Stimulated activated naive B cell treated with anti-CD40 and anti-IgM and Interleukin-4, amounts not matched to agents 10 μg/mL and 1 μg/mL and 100 μg/mL, for 72 hours (primary cell): ENCODE data around the gene LLGL2.
A peak's percentile ranks its signal among the peaks of the same experiment; 100 is the strongest.

Experiments
- ATAC-seq, 2 donors: fragments of 150-1000 bp; cut with Tn5 transposase; replicated peaks; 2 replicates each; pipeline ENCODE4 v1.10.0; 2021; ENCODE audit warnings: moderate library complexity in 1 of 2
- DNase-seq: peaks from one replicate; pipeline ENCODE4 v3.0.0; 2021
- H3K27ac Mint-ChIP-seq: one replicate; pipeline ENCODE4 v1.8.0; 2022; ENCODE audit warnings: mild to moderate bottlenecking, mixed read lengths
- H3K27me3 Mint-ChIP-seq, 2 donors: one replicate each; pipeline ENCODE4 v1.8.0; 2022; ENCODE audit warnings: mixed read lengths in 2 of 2
- H3K36me3 Mint-ChIP-seq, 2 donors: one replicate each; pipeline ENCODE4 v1.8.0; 2022; ENCODE audit warnings: mixed read lengths in 2 of 2, mild to moderate bottlenecking in 1 of 2
- H3K4me1 Mint-ChIP-seq, 2 donors: one replicate each; pipeline ENCODE4 v1.8.0; 2022; ENCODE audit warnings: mixed read lengths in 2 of 2, mild to moderate bottlenecking in 1 of 2
- H3K4me3 Mint-ChIP-seq, 2 donors: one replicate each; pipeline ENCODE4 v1.8.0; 2022; ENCODE audit warnings: mild to moderate bottlenecking in 2 of 2, mixed read lengths in 2 of 2, moderate library complexity in 1 of 2
- H3K9me3 Mint-ChIP-seq, 2 donors: one replicate each; pipeline ENCODE4 v1.8.0; 2022; ENCODE audit warnings: mixed read lengths in 2 of 2, mild to moderate bottlenecking in 1 of 2

The LLGL2 gene

DNA sequence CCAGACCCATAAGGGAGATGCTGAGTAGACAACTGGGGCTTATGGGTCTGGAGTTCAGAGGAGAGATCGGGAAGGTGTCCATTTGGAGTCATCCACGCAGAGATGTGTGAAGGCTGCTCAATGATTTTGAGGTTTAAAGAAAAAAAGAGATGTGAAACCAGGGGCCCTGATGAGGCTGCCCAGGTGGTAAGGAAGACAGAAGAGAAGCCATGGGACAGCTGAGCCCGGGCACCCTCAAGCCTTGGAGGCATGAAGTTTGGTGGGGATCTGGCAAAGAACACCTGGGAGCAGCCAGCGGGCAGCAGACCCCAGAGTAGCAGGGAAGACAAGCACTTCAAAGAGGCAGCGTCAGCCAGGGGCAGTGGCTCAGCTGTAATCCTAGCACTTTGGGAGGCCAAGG lies 41.3 kb downstream of the LLGL2 start:
- peak overlapping the region; percentile 15 for H3K27ac Mint-ChIP-seq
- H3K36me3 Mint-ChIP-seq: peaks cover 5 to 6% of the 10 kb centered on the region in 2 donors
- H3K27me3 Mint-ChIP-seq: no peaks in the 10 kb centered on the region
- peak; percentile 62 for ATAC-seq
- no peaks in the 10 kb centered on the region for H3K9me3 Mint-ChIP-seq
- H3K4me3 Mint-ChIP-seq: no peak overlapping the region
- H3K4me1 Mint-ChIP-seq: peaks cover 24 to 37% of the 10 kb centered on the region in 2 donors
- DNase-seq: no peak

DNA sequence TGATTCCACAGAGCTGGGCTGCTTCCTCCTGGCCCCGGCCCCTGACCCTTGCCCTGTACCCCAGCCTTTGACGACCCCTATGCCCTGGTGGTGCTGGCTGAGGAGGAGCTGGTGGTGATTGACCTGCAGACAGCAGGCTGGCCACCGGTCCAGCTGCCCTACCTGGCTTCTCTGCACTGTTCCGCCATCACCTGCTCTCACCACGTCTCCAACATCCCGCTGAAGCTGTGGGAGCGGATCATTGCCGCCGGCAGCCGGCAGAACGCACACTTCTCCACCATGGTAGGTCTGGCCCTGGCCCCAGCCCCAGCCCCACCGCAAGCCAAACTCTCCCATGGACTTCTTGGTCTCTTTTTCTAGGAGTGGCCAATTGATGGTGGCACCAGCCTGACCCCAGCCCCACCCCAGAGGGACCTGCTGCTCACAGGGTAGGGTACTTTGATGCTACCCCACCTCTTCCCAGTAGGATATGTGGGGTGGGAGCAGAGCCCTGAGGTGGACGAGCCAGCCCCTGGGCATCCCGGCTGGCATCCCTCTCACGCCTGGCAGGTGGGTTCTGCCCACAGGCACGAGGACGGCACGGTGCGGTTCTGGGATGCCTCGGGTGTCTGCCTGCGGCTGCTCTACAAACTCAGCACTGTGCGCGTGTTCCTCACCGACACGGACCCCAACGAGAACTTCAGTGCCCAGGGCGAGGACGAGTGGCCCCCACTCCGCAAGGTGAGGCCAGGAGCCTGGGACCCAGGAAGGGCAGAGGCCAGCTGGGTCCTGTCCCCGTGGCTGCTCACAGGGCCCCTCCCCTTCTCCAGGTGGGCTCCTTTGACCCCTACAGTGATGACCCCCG lies 43.1 kb downstream of the LLGL2 start:
- peak overlapping the region; percentile 51 for H3K27ac Mint-ChIP-seq
- H3K4me3 Mint-ChIP-seq: no peak overlapping the region
- no peak for ATAC-seq
- H3K4me1 Mint-ChIP-seq: peaks cover 24 to 37% of the 10 kb centered on the region in 2 donors
- peaks cover 8 to 9% of the 10 kb centered on the region in 2 donors for H3K36me3 Mint-ChIP-seq
- H3K27me3 Mint-ChIP-seq: no peaks in the 10 kb centered on the region
- no peaks in the 10 kb centered on the region for H3K9me3 Mint-ChIP-seq
- DNase-seq: no peak

DNA sequence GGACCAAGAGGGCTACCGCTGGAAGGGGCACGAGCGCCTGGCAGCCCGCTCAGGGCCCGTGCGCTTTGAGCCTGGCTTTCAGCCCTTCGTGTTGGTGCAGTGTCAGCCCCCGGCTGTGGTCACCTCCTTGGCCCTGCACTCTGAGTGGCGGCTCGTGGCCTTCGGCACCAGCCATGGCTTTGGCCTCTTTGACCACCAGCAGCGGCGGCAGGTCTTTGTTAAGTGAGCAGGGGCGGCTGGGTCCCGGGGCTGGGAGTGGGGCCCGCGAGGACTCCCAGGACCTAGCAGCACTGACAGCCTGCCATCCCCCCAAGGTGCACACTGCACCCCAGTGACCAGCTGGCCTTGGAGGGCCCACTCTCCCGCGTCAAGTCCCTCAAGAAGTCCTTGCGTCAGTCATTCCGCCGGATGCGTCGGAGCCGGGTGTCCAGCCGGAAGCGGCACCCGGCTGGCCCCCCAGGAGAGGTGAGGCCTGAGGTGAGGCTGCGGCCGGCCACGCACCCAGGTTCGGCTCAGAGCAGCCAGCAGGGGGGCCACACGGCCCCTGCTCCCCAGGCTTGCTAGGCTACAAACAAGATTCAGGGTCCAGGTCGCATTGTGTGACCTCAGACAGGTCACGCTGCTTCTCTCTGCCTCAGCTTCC lies 44.7 kb downstream of the LLGL2 start:
- no peak for ATAC-seq
- no peak for DNase-seq
- H3K4me3 Mint-ChIP-seq: no peak overlapping the region
- no peaks in the 10 kb centered on the region for H3K9me3 Mint-ChIP-seq
- H3K4me1 Mint-ChIP-seq: peaks cover 24 to 37% of the 10 kb centered on the region in 2 donors
- H3K27ac Mint-ChIP-seq: peak overlapping the region; percentile 59
- no peaks in the 10 kb centered on the region for H3K27me3 Mint-ChIP-seq
- H3K36me3 Mint-ChIP-seq: peaks cover 9 to 13% of the 10 kb centered on the region in 2 donors

DNA sequence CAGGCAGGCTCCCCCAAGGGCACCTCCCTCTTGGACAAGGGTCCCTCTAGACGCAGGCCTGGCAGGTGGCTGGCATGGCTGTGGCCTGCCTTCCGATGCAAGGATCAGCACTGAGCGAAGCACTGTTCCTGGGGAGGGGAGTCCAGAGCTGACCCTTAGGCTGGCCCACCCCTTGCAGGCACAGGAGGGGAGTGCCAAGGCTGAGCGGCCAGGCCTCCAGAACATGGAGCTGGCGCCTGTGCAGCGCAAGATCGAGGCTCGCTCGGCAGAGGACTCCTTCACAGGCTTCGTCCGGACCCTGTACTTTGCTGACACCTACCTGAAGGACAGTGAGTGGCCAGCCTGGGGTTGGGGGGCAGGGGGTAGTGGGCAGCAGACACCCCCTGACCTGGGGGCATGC lies 45.3 kb downstream of the LLGL2 start:
- ATAC-seq (no peak), DNase-seq (no peak)
- peaks cover 9 to 14% of the 10 kb centered on the region in 2 donors for H3K36me3 Mint-ChIP-seq
- H3K27ac Mint-ChIP-seq: peak overlapping the region; percentile 99
- peaks cover 22 to 34% of the 10 kb centered on the region in 2 donors for H3K4me1 Mint-ChIP-seq
- peak overlapping the region in 1 of 2 donors; percentile 68 for H3K4me3 Mint-ChIP-seq
- no peaks in the 10 kb centered on the region for H3K27me3 Mint-ChIP-seq
- no peaks in the 10 kb centered on the region for H3K9me3 Mint-ChIP-seq

DNA sequence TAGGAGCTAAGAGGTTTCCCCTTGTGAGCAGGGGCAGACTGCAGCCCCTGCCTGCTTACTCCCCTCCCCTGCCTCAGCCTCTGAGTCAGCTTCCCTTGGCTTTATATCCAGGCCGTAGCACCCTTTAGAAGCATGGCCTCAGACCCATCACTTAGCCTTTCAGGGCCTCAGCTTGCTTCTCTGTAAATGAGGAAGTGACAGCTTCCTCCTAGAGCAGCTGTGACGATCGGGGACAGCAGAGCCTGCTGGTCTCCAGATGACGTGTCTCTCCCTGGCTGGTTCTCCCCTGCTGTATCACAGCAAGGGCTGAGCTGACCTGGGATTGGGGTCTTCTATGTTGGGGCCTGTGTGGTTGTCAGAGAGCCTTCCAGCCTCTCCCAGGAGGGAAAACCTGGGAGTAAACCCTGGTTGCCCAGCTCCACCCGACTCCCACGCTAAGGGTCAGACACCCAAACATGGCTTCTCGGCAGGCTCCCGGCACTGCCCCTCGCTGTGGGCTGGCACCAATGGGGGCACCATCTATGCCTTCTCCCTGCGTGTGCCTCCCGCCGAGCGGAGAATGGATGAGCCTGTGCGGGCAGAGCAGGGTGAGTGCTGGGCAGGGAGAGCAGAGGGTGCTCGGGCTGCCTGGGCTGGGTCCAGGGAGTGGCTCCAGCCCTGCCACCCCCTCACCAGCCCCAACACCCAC lies 45.8 kb downstream of the LLGL2 start:
- Mint-ChIP-seq H3K4me1 (peaks cover 17 to 28% of the 10 kb centered on the region in 2 donors), H3K9me3 (no peaks in the 10 kb centered on the region), H3K4me3 (peak overlapping the region; percentile 68 to 76), H3K27ac (peak overlapping the region; percentile 99), H3K27me3 (no peaks in the 10 kb centered on the region), H3K36me3 (peaks cover 9 to 16% of the 10 kb centered on the region in 2 donors)
- DNase-seq (peak; percentile 79), ATAC-seq (peak; percentile 99)

DNA sequence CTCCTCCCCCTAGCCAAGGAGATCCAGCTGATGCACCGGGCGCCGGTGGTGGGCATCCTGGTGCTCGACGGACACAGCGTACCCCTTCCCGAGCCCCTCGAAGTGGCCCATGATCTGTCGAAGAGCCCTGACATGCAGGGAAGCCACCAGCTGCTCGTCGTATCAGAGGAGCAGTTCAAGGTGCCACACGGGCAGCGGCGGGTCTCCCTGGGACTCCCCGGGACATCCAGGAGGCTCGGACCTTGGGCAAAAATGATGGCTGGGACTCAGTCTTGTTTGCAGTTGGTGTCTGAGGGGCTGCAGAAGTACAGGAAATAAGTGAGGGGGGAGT lies 46.4 kb downstream of the LLGL2 start:
- no peak overlapping the region for H3K4me3 Mint-ChIP-seq
- H3K27me3 Mint-ChIP-seq: no peaks in the 10 kb centered on the region
- ATAC-seq (no peak), DNase-seq (no peak)
- H3K36me3 Mint-ChIP-seq: peaks cover 9 to 16% of the 10 kb centered on the region in 2 donors
- peaks cover 12 to 23% of the 10 kb centered on the region in 2 donors for H3K4me1 Mint-ChIP-seq
- no peaks in the 10 kb centered on the region for H3K9me3 Mint-ChIP-seq
- H3K27ac Mint-ChIP-seq: peak overlapping the region; percentile 99

DNA sequence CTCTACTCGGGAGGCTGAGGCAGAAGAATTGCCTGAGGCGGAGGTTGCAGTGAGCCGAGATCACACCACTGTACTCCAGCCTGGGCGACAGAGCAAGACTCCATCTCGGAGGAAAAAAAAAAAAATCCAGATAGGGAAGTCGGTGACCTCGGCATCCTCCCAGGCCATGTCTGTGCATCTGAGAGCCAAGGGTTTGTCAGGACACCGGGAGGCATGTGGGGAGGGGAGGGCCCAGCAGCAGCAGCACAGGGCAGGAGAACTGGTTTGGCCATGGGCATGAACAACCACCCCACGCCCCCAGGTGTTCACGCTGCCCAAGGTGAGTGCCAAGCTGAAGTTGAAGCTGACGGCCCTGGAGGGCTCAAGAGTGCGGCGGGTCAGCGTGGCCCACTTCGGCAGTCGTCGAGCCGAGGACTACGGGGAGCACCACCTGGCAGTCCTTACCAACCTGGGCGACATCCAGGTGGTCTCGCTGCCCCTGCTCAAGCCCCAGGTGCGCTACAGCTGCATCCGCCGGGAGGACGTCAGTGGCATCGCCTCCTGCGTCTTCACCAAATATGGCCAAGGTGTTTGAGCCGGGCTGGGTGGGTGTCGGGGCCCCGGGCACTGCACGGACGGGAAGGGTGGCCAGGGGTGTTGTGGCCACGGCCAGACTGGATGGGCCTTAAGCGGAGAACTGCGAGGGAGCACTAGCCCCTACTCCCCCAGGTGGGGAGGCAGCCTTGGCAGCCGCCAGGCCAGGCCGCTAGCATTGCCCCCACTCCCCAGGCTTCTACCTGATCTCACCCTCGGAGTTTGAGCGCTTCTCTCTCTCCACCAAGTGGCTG lies 47.4 kb downstream of the LLGL2 start:
- DNase-seq: no peak
- Mint-ChIP-seq H3K27me3 (no peaks in the 10 kb centered on the region), H3K4me3 (no peak overlapping the region), H3K36me3 (peaks cover 9 to 16% of the 10 kb centered on the region in 2 donors), H3K9me3 (no peaks in the 10 kb centered on the region), H3K27ac (no peak overlapping the region), H3K4me1 (peaks cover 10 to 20% of the 10 kb centered on the region in 2 donors)
- no peak for ATAC-seq

DNA sequence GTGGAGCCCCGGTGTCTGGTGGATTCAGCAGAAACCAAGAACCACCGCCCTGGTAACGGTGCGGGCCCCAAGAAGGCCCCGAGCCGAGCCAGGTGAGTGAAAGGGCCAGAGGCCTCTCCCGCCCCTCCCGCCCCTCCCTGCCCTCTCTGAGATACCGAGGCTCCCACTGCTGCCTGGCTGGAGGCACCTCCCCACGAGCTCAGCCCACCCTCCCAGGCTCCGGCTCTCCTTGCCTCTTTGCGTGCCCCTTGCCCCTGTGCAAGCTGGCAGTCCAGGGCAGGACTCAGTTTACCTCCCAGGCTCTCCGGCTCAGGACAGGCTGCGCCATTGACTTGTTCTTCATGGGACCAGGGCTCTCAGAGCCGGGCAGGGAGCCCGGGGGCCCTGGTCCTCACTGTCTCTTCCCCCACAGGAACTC lies 48.1 kb downstream of the LLGL2 start:
- H3K27ac Mint-ChIP-seq: no peak overlapping the region

DNA sequence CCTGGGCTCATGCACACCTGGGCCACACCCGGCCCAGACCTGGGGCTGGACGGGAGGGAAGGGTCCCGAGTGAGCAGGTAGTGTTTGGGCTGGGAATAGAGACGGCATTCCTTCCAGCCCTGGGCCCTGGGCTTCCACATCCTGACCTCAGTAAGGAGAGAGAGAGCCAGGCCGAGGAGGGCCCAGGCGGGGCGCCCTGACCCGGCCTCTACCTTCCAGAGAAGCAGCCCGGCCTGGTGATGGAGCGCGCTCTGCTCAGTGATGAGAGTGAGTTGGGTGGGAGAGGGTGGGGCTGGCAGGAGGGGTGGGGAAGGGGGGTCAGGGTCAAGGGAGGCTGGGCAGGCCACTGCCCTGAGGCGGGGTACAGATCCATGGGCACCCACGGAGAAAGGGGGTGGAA lies 48.5 kb downstream of the LLGL2 start:
- no peak overlapping the region for H3K27ac Mint-ChIP-seq
- H3K9me3 Mint-ChIP-seq: no peaks in the 10 kb centered on the region
- no peak for DNase-seq
- peaks cover 9 to 16% of the 10 kb centered on the region in 2 donors for H3K36me3 Mint-ChIP-seq
- no peak for ATAC-seq
- H3K4me1 Mint-ChIP-seq: peaks cover 14 to 20% of the 10 kb centered on the region in 2 donors
- H3K27me3 Mint-ChIP-seq: peaks cover 0 to 5% of the 10 kb centered on the region in 2 donors
- H3K4me3 Mint-ChIP-seq: no peak overlapping the region

More for the DNA sequence above, 48.1 kb downstream of the LLGL2 start:
- Mint-ChIP-seq H3K4me1 (peaks cover 10 to 20% of the 10 kb centered on the region in 2 donors), H3K4me3 (no peak overlapping the region), H3K36me3 (peaks cover 9 to 16% of the 10 kb centered on the region in 2 donors), H3K27me3 (peaks cover 0 to under 1% of the 10 kb centered on the region in 2 donors), H3K9me3 (no peaks in the 10 kb centered on the region)
- ATAC-seq (no peak), DNase-seq (no peak)

DNA sequence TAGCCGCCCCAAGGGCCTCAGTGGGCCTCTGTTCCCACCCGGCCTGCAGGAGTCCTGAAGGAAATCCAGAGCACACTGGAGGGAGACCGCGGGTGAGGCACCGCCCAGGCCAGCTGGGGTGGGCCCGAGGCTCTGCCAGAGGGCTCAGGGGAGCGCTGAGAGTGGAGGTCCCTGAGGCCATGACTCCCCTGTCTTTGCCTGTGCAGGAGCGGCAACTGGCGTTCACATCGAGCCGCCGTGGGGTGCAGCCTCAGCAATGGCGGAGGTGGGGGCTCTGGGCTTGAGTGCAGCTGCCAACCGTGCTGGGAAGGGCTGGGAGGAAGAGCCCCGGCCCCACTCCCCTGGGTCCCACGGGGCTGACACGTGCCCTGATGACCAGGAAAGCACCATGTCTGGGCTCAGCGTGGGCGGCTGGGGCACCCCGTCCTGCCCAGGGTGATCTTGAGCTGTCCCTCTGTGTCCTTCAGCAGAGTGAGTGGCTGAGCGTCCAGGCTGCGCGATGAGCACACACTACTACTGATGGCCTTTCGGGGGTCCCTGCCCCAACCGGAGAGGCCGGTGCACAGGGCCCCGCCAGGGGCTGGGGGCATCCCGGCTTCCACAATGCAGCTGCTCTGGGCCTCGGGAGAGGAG lies 49.0 kb downstream of the LLGL2 start:
- Mint-ChIP-seq H3K4me1 (peaks cover 14 to 20% of the 10 kb centered on the region in 2 donors), H3K4me3 (no peak overlapping the region), H3K9me3 (no peaks in the 10 kb centered on the region), H3K27me3 (peaks cover 0 to 6% of the 10 kb centered on the region in 2 donors), H3K27ac (no peak overlapping the region), H3K36me3 (peaks cover 7 to 16% of the 10 kb centered on the region in 2 donors)
- ATAC-seq: no peak
- no peak for DNase-seq

DNA sequence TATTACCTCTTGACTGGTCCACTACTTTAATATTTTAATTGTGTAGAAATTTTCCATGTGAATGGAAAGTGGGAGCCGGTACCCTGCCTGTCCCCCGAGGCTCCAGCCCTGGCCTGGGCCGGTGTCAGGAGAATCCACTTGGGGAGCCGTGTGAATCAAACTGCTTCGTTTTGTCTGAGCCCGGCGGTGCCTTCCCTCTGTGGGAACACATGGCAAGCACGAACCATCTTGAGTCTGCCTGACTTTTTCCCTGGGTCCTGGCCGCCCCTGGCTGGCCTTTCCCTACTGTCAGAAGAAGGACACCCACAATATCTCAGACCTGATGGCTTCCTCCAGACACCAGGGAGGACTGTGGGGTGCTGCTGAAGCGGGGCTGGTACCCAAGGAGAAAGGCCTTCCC lies 49.7 kb downstream of the LLGL2 start:
- no peak overlapping the region for H3K27ac Mint-ChIP-seq
- H3K4me1 Mint-ChIP-seq: peaks cover 14 to 17% of the 10 kb centered on the region in 2 donors
- no peak overlapping the region for H3K4me3 Mint-ChIP-seq
- H3K36me3 Mint-ChIP-seq: peaks cover 7 to 16% of the 10 kb centered on the region in 2 donors
- DNase-seq (no peak), ATAC-seq (no peak)
- no peaks in the 10 kb centered on the region for H3K9me3 Mint-ChIP-seq
- peaks cover 0 to 6% of the 10 kb centered on the region in 2 donors for H3K27me3 Mint-ChIP-seq

DNA sequence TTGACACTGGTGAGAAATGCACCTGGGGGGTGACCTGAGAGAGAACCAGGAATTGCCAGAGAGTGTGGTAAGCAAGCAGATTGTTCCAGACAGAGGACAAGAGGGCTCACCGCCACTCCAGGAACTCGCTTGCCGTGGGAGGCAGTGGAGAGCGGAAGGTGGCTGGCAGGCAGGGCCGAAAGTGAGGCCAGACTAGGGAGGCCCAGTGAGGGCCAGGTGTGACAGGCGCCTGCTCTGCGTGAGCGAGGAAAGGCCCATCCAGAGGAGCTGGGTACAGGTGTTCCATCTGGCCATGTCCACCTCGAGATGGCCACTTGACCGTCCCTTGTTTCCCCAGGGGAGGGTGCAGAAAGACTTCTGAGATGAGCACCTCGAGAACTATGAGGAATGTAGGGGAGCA lies 50.2 kb downstream of the LLGL2 start:
- no peak overlapping the region for H3K27ac Mint-ChIP-seq
- DNase-seq (no peak), ATAC-seq (no peak)
- H3K4me1 Mint-ChIP-seq: peaks cover 11 to 13% of the 10 kb centered on the region in 2 donors
- peaks cover 0 to 2% of the 10 kb centered on the region in 2 donors for H3K9me3 Mint-ChIP-seq
- H3K4me3 Mint-ChIP-seq: no peak overlapping the region
- H3K27me3 Mint-ChIP-seq: peaks cover 0 to 6% of the 10 kb centered on the region in 2 donors
- peaks cover 7 to 16% of the 10 kb centered on the region in 2 donors for H3K36me3 Mint-ChIP-seq

DNA sequence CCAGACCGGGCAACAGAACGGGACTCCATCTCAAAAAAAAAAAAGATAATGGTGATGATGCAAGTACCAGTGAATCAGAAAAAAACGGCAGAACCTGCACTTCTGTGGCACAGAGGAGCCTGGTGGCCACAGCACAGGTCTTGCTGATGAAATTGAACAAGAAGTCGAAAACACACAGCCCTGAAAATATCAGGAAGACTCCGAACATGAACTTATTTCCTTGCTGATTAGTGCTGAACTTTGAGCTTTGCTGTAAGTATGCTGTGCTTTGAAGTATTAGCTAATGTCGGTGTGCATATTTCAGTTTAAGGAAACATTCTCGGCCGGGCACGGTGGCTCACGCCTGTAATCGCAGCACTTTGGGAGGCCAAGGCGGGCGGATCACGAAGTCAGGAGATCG lies 51.2 kb downstream of the LLGL2 start:
- DNase-seq: no peak
- H3K9me3 Mint-ChIP-seq: peaks cover 0 to 7% of the 10 kb centered on the region in 2 donors
- H3K27me3 Mint-ChIP-seq: peaks cover 0 to 6% of the 10 kb centered on the region in 2 donors
- no peak overlapping the region for H3K4me3 Mint-ChIP-seq
- H3K27ac Mint-ChIP-seq: no peak overlapping the region
- H3K36me3 Mint-ChIP-seq: peaks cover 6 to 11% of the 10 kb centered on the region in 2 donors
- no peak for ATAC-seq
- H3K4me1 Mint-ChIP-seq: peaks cover 2 to 6% of the 10 kb centered on the region in 2 donors
